ENCODE results near the gene SIRT4.

The SIRT4 gene

GRCh38 chr12:120263748-120264085 is 38.4 kb upstream of the SIRT4 start:
- TF ChIP-seq L3MBTL2 (conservative IDR thresholded peaks at IDR 0.05) (no peak), SUZ12 (IDR thresholded peaks at IDR 0.05) (no peak), SP1 (IDR thresholded peaks at IDR 0.05) (no peak), FOXA1 (IDR thresholded peaks at IDR 0.05) (no peak), PKNOX1 (IDR thresholded peaks at IDR 0.05) (no peak), ZNF384 (IDR thresholded peaks at IDR 0.05) (no peak), TARDBP (IDR thresholded peaks at IDR 0.05) (no peak), CTBP1 (IDR thresholded peaks at IDR 0.05; ENCODE audit: borderline replicate concordance) (no peak), NFRKB (IDR thresholded peaks at IDR 0.05) (no peak), LEF1 (IDR thresholded peaks at IDR 0.05; ENCODE audit: borderline replicate concordance) (no peak), BHLHE40 (IDR thresholded peaks at IDR 0.05; ENCODE audit: borderline replicate concordance) (no peak), ARNT (IDR thresholded peaks at IDR 0.05) (no peak), HDGF (IDR thresholded peaks at IDR 0.05; ENCODE audit: borderline replicate concordance) (no peak), ELF4 (IDR thresholded peaks at IDR 0.05) (no peak)
- CTCF ChIA-PET = interaction anchor here (5.4 to 12.9 kb wide), 2 partner anchors 28 to 35 kb away, joined by 31 to 222 read pairs; no protein-coding TSS in a partner anchor
- POLR2A ChIA-PET = interaction anchor here (1.1 to 9.4 kb wide), 5 partner anchors 9 to 63 kb away, joined by 3 to 139 read pairs (median 72); partner anchors contain the start of genes RNU4-1, RNU4-2 and RPLP0
- no peak for DNase-seq (ENCODE audit: extremely low spot score)

- CTCF ChIA-PET = interaction anchor here (0.6 to 12.9 kb wide), 3 partner anchors 17 to 36 kb away, joined by 3 to 222 read pairs (median 31); no protein-coding TSS in a partner anchor
- no peak for DNase-seq (ENCODE audit: extremely low spot score)
- TF ChIP-seq FOXK2 (IDR thresholded peaks at IDR 0.05) (no peak), FOXA1 (IDR thresholded peaks at IDR 0.05) (no peak), SP1 (IDR thresholded peaks at IDR 0.05) (no peak), CTBP1 (IDR thresholded peaks at IDR 0.05; ENCODE audit: borderline replicate concordance) (no peak), SUZ12 (IDR thresholded peaks at IDR 0.05) (no peak), NFRKB (IDR thresholded peaks at IDR 0.05) (no peak), HDGF (IDR thresholded peaks at IDR 0.05; ENCODE audit: borderline replicate concordance) (no peak), TARDBP (IDR thresholded peaks at IDR 0.05) (no peak), LEF1 (IDR thresholded peaks at IDR 0.05; ENCODE audit: borderline replicate concordance) (no peak), ZNF384 (IDR thresholded peaks at IDR 0.05) (no peak), FOXM1 (IDR thresholded peaks at IDR 0.05; ENCODE audit: borderline replicate concordance) (no peak), ELF4 (IDR thresholded peaks at IDR 0.05) (no peak), L3MBTL2 (conservative IDR thresholded peaks at IDR 0.05) (no peak), BHLHE40 (IDR thresholded peaks at IDR 0.05; ENCODE audit: borderline replicate concordance) (no peak), ARNT (IDR thresholded peaks at IDR 0.05) (no peak), PKNOX1 (IDR thresholded peaks at IDR 0.05) (no peak)
- POLR2A ChIA-PET = interaction anchor here (1.1 to 9.4 kb wide), 6 partner anchors 10 to 63 kb away, joined by 3 to 139 read pairs (median 42); partner anchors contain the start of genes RNU4-1, RNU4-2 and RPLP0
Measured at GRCh38 chr12:120264086-120264903, 37.8 kb upstream of the SIRT4 start.

GRCh38 chr12:120264904-120265472 is 37.1 kb upstream of the SIRT4 start:
- POLR2A ChIA-PET = interaction anchor here (1.1 to 9.4 kb wide), 9 partner anchors 10 to 64 kb away, joined by 3 to 139 read pairs (median 9); partner anchors contain the start of genes RNU4-1, RNU4-2, RPLP0 and SIRT4
- CTCF ChIA-PET = interaction anchor here (0.6 to 12.9 kb wide), 11 partner anchors 10 to 64 kb away, joined by 3 to 222 read pairs (median 5); partner anchors contain the start of genes RNU4-2 and RPLP0
- DNase-seq (ENCODE audit: extremely low spot score) = no peak
- TF ChIP-seq L3MBTL2 (conservative IDR thresholded peaks at IDR 0.05) (no peak), ZNF384 (IDR thresholded peaks at IDR 0.05) (no peak), HDGF (IDR thresholded peaks at IDR 0.05; ENCODE audit: borderline replicate concordance) (no peak), SUZ12 (IDR thresholded peaks at IDR 0.05) (no peak), PKNOX1 (IDR thresholded peaks at IDR 0.05) (no peak), TARDBP (IDR thresholded peaks at IDR 0.05) (no peak), SP1 (IDR thresholded peaks at IDR 0.05) (no peak), ELF4 (IDR thresholded peaks at IDR 0.05) (no peak), FOXA1 (IDR thresholded peaks at IDR 0.05) (no peak), LEF1 (IDR thresholded peaks at IDR 0.05; ENCODE audit: borderline replicate concordance) (no peak), FOXM1 (IDR thresholded peaks at IDR 0.05; ENCODE audit: borderline replicate concordance) (no peak), BHLHE40 (IDR thresholded peaks at IDR 0.05; ENCODE audit: borderline replicate concordance) (no peak), CTBP1 (IDR thresholded peaks at IDR 0.05; ENCODE audit: borderline replicate concordance) (no peak)

GRCh38 chr12:120265473-120266179 is 36.5 kb upstream of the SIRT4 start, which contains the start of gene PXN:
Gene PXN, minus strand, starts transcription at chr12:120265730. Its CDS starts 101 bp downstream, at chr12:120265629.
- CTCF ChIA-PET = interaction anchor here (0.7 to 12.9 kb wide), 10 partner anchors 10 to 64 kb away, joined by 3 to 222 read pairs (median 5); partner anchors contain the start of genes RNU4-2 and RPLP0
- peak; percentile 37; the same call in 1 of the 2 replicates for TF ChIP-seq SP1 (IDR thresholded peaks at IDR 0.05)
- no peak for TF ChIP-seq FOXA1 (IDR thresholded peaks at IDR 0.05)
- TF ChIP-seq PKNOX1 (IDR thresholded peaks at IDR 0.05) = peak; percentile 91

More at GRCh38 chr12:120265473-120266179, 36.5 kb upstream of the SIRT4 start, which contains the start of gene PXN:
- DNase-seq (ENCODE audit: extremely low spot score) = peak; percentile 97
- POLR2A ChIA-PET = interaction anchor here (1.1 to 9.4 kb wide), 9 partner anchors 11 to 64 kb away, joined by 3 to 139 read pairs (median 9); partner anchors contain the start of genes RNU4-1, RNU4-2, RPLP0 and SIRT4

Measured in HEK293T (cell line).